Stimulated activated CD8-positive, alpha-beta memory T cell treated with anti-CD3 and anti-CD28 coated beads, Interleukin-4, amount 100 ng/mL, for 4 hours (primary cell): ENCODE measurements around the gene ADAD1.
"Not testable (repeated sequence)": the region's sequence is repeated elsewhere in the genome, so short reads cannot be mapped to it uniquely, and the experiment has no call there.

Experiments
- DNase-seq, 2 donors: peaks; one replicate each; pipeline ENCODE4 v3.0.0-alpha.2; 2020; ENCODE audit warnings: low read depth in 2 of 2, low spot score in 1 of 2

The ADAD1 gene

GRCh38 chr4:122378711-122379110, at the start of gene ADAD1:
TSS of gene ADAD1 (plus strand) at chr4:122379011. CDS start at chr4:122380070, 1,059 bp downstream.
- no peak for DNase-seq

GRCh38 chr4:122329876-122330565, 48.8 kb upstream of the ADAD1 start:
- no peak for DNase-seq

- DNase-seq = no peak
Measured at GRCh38 chr4:122331195-122331594, 47.6 kb upstream of the ADAD1 start.

- DNase-seq = no peak
Measured at GRCh38 chr4:122334828-122335227, 44.0 kb upstream of the ADAD1 start.

- no peak for DNase-seq
Measured at GRCh38 chr4:122341886-122342285, 36.9 kb upstream of the ADAD1 start.

- DNase-seq = no peak
Measured at GRCh38 chr4:122346036-122346435, 32.8 kb upstream of the ADAD1 start.

GRCh38 chr4:122346503-122346902, 32.3 kb upstream of the ADAD1 start:
- DNase-seq = no peak

GRCh38 chr4:122356317-122356808, 22.4 kb upstream of the ADAD1 start:
- DNase-seq = no peak

- no peak for DNase-seq
Measured at GRCh38 chr4:122360754-122361153, 18.1 kb upstream of the ADAD1 start.

GRCh38 chr4:122364700-122365404, 14.0 kb upstream of the ADAD1 start:
- DNase-seq = no peak

GRCh38 chr4:122368786-122369185, 10.0 kb upstream of the ADAD1 start:
- not testable (repeated sequence) for DNase-seq

- no peak for DNase-seq
Measured at GRCh38 chr4:122377352-122377751, 1.5 kb upstream of the ADAD1 start.

- no peak for DNase-seq
Measured at GRCh38 chr4:122379239-122379638, 428 bp downstream of the ADAD1 start.

- no peak for DNase-seq
Measured at GRCh38 chr4:122383341-122383740, 4.5 kb downstream of the ADAD1 start.

GRCh38 chr4:122384245-122384644, 5.4 kb downstream of the ADAD1 start:
- DNase-seq = no peak

GRCh38 chr4:122393276-122393675, 14.5 kb downstream of the ADAD1 start:
- no peak for DNase-seq

GRCh38 chr4:122403861-122404260, 25.1 kb downstream of the ADAD1 start:
- no peak for DNase-seq

GRCh38 chr4:122412547-122412946, 33.7 kb downstream of the ADAD1 start:
- DNase-seq = no peak

GRCh38 chr4:122423246-122423645, 44.4 kb downstream of the ADAD1 start:
- no peak for DNase-seq

- no peak for DNase-seq
Measured at GRCh38 chr4:122431351-122431750, 52.5 kb downstream of the ADAD1 start.

GRCh38 chr4:122434285-122434684, 55.5 kb downstream of the ADAD1 start:
- no peak for DNase-seq

GRCh38 chr4:122450847-122451246, 72.0 kb downstream of the ADAD1 start:
- no peak for DNase-seq
